Right lobe of liver (tissue), 6 donors: ENCODE measurements around the gene ROCK2. TPM values are rescaled to one million over a fixed set of nuclear protein-coding genes. Genes with fewer than 3 reads are reported as not detected.

ENCODE experiments used
- ATAC-seq, 4 donors: fragments of 200-7000 bp; cut with Tn5 transposase; one replicate each; pipeline ENCODE4 v1.9.1; 2020; ENCODE audit warnings: mild to moderate bottlenecking in 4 of 4, moderate library complexity in 4 of 4
- DNase-seq, 3 donors: peaks; one replicate each; pipeline ENCODE4 v3.0.0-alpha.2; 2020
- H3K27ac ChIP-seq, 3 donors: fragments of 200-600 bp; one replicate each; pipeline ENCODE4 v1.8.0; 2022
- H3K27me3 ChIP-seq, 2 donors: fragments of 200-600 bp; one replicate each; pipeline ENCODE4 v1.8.0; 2022
- H3K36me3 ChIP-seq, 4 donors: fragments of 200-600 bp; sonication (generic) in 1 of 4; one replicate each; pipeline versions ENCODE4 v1.5.1 to v1.8.0; 2017 to 2022; ENCODE audit warnings: control low read depth in 1 of 4
- H3K4me1 ChIP-seq, 4 donors: fragments of 200-600 bp; sonication (generic) in 1 of 4; one replicate each; pipeline versions ENCODE4 v1.5.1 to v1.8.0; 2017 to 2022; ENCODE audit warnings: control low read depth in 1 of 4
- H3K4me3 ChIP-seq, 3 donors: fragments of 200-600 bp; one replicate each; pipeline ENCODE4 v1.8.0; 2022
- H3K9me3 ChIP-seq, 4 donors: fragments of 200-600 bp; sonication (generic) in 1 of 4; one replicate each; pipeline versions ENCODE4 v1.5.1 to v1.8.0; 2017 to 2022; ENCODE audit warnings: control low read depth in 1 of 4
- CTCF ChIP-seq, 4 donors: fragments of 200-600 bp in 3 of 4; fragments of 450-650 bp in 1 of 4; IDR thresholded peaks; one replicate each; pipeline versions ENCODE4 v1.5.1 to v1.8.0; 2016 to 2022; ENCODE audit warnings: antibody characterized with exemption in 4 of 4, mild to moderate bottlenecking in 2 of 4
- POLR2A ChIP-seq: fragments of 450-650 bp; IDR thresholded peaks from one replicate; pipeline ENCODE4 v1.6.1; 2017; ENCODE audit warnings: antibody characterized with exemption, mild to moderate bottlenecking
- WGBS: methylation state at CpG from one replicate; pipeline ENCODE4 v1.1.6; 2018; ENCODE audit warnings: low coverage, low lambda C conversion rate; ENCODE audit not compliant: insufficient coverage; ENCODE audit errors: missing lambda C conversion rate; 5-methylcytosine and 5-hydroxymethylcytosine counted together
- intact Hi-C, 2 donors: fragments of 100-400 bp; cut with DNase I; formaldehyde crosslinking; loops; one replicate each; pipeline versions ENCODE4 v1.11.2 to v1.14.1; 2022
- total RNA-seq, 6 experiments: library from RNA; depleted of rRNA in 2 of 6; stranded (reverse); fragments of >200 nt in 2 of 6; fragmentation: NEBNext Ultra II Directional in 3 of 6; extraction: Animal tissue kit (Norgen Biotek cat#: 25700) in 3 of 6; gene quantifications; one replicate each; pipeline versions ENCODE4 v1.1.0 to v1.2.4, GENCODE V29; 2016 to 2023
- donor health status: DM: no; HTN: yes; CAD: no.
- donor health status: DM: no; HTN: no; CAD: no.
- donor health status: DM: no; HTN: no; CAD: no.
- donor health status: DM: no; HTN: yes; CAD: no.
- donor health status: DM: no; HTN: yes; CAD: no.

Gene ROCK2
- total RNA-seq, 6 experiments from 2014 or later, result 11.6 to 23.9 (median 19.8) TPM

GRCh38 chr2:11340717-11341116 is 3.7 kb downstream of the ROCK2 start:
- H3K27ac ChIP-seq, result peak overlapping the region in 2 of 3 donors; percentile 55 to 99

GRCh38 chr2:11339508-11340083 is 4.8 kb downstream of the ROCK2 start:
- no peak for TF ChIP-seq CTCF (IDR thresholded peaks at IDR 0.05)
- TF ChIP-seq POLR2A, result no peak
- intact Hi-C loops, result no loop called here
- H3K27me3 ChIP-seq, result no peaks in the 10 kb centered on the region
- H3K27ac ChIP-seq, result peak overlapping the region in 1 of 3 donors; percentile 99
- H3K4me3 ChIP-seq, result no peak overlapping the region
- ATAC-seq (no peak), DNase-seq (no peak)
- 75% methylated on average over 6 of the region's 6 CpGs for WGBS
- no peaks in the 10 kb centered on the region for H3K36me3 ChIP-seq
- no peaks in the 10 kb centered on the region for H3K9me3 ChIP-seq
- peaks cover 0 to 37% (median 11%) of the 10 kb centered on the region in 4 donors for H3K4me1 ChIP-seq

More at GRCh38 chr2:11340717-11341116, 3.7 kb downstream of the ROCK2 start:
- Histone ChIP-seq H3K4me3 (no peak overlapping the region), H3K27me3 (no peaks in the 10 kb centered on the region), H3K9me3 (no peaks in the 10 kb centered on the region), H3K36me3 (no peaks in the 10 kb centered on the region), H3K4me1 (peaks cover 0 to 34% (median 11%) of the 10 kb centered on the region in 4 donors)
- 25% methylated on average over 2 of the region's 2 CpGs for WGBS
- ATAC-seq (peak in 1 of 4 donors; percentile 7), DNase-seq (no peak)
- TF ChIP-seq POLR2A (no peak), CTCF (IDR thresholded peaks at IDR 0.05) (no peak)
- intact Hi-C loops, result no loop called here

- ATAC-seq, result no peak
- TF ChIP-seq CTCF (IDR thresholded peaks at IDR 0.05) (no peak), POLR2A (no peak)
- H3K27ac ChIP-seq, result no peak overlapping the region
- intact Hi-C loops, result no loop called here
- H3K4me1 ChIP-seq, result peaks cover 0 to 46% (median 12%) of the 10 kb centered on the region in 4 donors
- H3K27me3 ChIP-seq, result no peaks in the 10 kb centered on the region
- WGBS, result 90% methylated on average over 3 of the region's 5 CpGs
- no peak overlapping the region for H3K4me3 ChIP-seq
- no peak for DNase-seq
- no peaks in the 10 kb centered on the region for H3K36me3 ChIP-seq
- H3K9me3 ChIP-seq, result no peaks in the 10 kb centered on the region
Observed at GRCh38 chr2:11338580-11338979, 5.9 kb downstream of the ROCK2 start.

- H3K27ac ChIP-seq, result no peak overlapping the region
- H3K36me3 ChIP-seq, result no peaks in the 10 kb centered on the region
- no peaks in the 10 kb centered on the region for H3K9me3 ChIP-seq
- peaks cover 0 to 53% (median 15%) of the 10 kb centered on the region in 4 donors for H3K4me1 ChIP-seq
- H3K4me3 ChIP-seq, result no peak overlapping the region
- no peaks in the 10 kb centered on the region for H3K27me3 ChIP-seq
- no peak for TF ChIP-seq CTCF (IDR thresholded peaks at IDR 0.05)
- no peak for TF ChIP-seq POLR2A
- ATAC-seq (no peak), DNase-seq (no peak)
- intact Hi-C loops, result no loop called here
- 88% methylated on average over 2 of the region's 2 CpGs for WGBS
Observed at GRCh38 chr2:11337909-11338308, 6.5 kb downstream of the ROCK2 start.
